GM19372 (cell line): ENCODE results near the gene LRRC55.
"Not testable (repeated sequence)": the region's sequence is repeated elsewhere in the genome, so short reads cannot be mapped to it uniquely, and the experiment has no call there.

Experiments
- ATAC-seq: cut with Tn5 transposase; IDR thresholded peaks from one replicate; pipeline ENCODE4 v1.9.1; 2021; ENCODE audit warnings: mild to moderate bottlenecking, low read depth, moderate library complexity; ENCODE audit not compliant: unreplicated experiment

The LRRC55 gene

DNA sequence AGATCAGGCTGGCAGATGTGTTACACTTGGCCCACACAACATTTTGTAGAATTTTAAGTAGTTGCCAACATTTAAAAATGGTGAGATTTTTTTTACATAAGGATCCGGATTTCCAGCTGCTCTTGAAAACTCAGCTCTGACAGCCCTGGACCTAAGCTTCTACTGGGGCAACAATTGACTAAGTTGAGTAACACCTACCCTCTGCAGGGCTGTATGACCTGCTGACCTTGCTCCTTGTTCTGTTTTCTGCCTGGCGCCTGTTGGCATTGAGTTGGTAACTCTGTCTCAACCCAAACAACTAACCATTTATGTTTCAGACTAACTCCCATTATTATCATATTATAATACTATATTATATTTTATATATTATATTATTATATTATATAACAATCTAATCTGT is 21.1 kb upstream of the LRRC55 start:
- ATAC-seq, result no peak

DNA sequence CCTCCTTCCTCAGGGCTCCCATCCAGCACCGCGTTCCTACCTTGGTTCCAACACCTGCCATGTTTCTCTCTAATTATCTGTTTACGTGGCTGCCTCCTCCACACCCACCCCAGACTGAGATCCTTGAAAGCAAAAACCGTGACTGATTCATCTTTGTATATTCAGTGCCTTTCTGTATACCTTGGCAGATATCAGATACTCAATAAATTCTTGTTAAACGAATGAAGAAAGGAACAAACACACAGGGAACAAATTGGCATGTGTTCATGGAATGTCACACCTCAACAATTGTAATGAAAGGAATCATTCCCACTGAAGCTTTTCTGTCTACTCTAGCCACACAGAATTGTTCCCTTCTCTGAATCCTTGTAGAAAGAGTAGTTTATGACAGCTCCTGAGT is 20.4 kb upstream of the LRRC55 start:
- no peak for ATAC-seq

DNA sequence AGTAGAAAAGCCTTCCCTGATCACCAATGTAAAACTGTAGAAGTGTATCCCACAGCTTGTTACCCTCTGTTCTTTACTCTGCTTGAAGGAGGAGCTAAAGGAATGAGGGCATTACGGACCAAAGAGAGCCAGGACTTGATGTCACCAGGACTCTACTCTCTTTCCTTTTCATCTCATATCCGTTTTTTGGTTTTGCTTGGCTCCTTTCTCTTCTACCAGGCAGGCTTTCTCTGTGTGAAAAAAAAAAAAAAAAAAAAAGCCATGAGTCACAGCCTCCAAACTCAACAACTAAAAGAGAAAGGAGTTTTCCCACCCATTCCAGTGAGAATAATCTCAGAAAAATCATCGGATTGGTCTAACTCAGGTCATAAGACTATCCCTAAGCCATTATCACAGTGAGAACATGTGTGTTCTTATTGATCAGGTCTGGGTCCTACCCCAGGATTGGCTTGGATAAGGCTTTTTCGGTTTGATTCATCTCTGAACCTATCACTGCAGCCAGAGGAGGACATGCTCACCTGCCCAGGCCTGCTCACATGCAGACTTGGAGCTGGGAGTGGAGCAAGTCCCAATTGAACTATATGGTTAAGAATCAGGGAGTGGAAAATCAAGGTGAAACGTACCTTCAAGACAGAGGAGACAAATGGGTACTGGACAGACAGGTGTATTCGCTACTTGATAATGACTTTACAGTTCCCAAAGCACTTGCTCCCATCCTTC is 19.4 kb upstream of the LRRC55 start:
- no peak for ATAC-seq

DNA sequence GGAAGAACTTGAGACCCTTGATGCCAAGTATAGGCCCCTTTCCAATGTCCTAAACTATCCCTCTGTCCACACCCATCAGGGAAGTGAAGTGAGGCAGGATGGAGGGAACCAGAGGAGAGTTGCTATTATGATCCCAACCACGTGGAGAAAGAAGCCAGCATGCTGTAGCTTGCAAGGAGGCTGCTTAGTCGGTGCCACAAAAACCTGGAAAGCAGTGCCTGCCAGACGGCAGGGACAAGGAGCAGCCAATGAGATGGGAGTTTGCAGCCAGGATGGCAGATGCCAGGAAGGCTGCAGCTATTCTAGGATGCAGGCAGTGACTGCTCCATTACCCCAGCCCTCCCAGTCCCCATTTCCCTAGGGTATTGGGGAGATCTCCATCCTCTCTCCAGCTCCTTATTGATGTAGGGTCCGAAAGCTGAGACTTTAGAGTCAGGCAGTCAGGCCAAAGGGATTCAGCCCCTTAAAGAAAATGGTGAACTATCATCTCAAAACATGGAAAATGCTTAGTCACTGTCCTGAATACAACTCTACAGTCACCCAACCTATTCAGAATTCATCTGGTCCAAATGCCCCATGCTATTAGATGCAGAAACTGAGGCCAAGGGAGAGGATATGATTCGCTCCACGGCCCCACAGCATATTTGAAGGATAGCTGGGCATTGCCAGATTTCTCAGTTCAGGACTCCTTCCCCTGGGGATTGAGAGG is 18.4 kb upstream of the LRRC55 start:
- ATAC-seq, result no peak

DNA sequence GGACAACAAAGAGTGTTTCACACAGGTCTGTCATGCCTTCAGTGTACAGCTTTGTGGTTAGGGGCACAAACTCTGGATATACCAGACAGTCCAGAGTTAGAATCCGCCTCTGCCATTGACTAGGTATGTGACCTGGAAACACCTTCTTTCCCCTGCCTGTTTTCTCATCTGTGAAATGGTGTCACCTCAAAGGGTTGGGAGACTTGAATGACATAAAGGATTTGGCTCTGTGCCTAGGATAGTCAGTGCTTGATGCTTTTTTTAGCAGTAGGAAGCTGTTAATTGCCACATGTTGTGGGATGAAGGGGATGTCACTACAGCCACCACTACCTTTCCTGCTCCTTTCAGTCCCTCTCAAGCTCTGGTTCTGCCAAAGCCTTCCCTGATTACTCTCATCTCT is 17.4 kb upstream of the LRRC55 start:
- ATAC-seq, result no peak

DNA sequence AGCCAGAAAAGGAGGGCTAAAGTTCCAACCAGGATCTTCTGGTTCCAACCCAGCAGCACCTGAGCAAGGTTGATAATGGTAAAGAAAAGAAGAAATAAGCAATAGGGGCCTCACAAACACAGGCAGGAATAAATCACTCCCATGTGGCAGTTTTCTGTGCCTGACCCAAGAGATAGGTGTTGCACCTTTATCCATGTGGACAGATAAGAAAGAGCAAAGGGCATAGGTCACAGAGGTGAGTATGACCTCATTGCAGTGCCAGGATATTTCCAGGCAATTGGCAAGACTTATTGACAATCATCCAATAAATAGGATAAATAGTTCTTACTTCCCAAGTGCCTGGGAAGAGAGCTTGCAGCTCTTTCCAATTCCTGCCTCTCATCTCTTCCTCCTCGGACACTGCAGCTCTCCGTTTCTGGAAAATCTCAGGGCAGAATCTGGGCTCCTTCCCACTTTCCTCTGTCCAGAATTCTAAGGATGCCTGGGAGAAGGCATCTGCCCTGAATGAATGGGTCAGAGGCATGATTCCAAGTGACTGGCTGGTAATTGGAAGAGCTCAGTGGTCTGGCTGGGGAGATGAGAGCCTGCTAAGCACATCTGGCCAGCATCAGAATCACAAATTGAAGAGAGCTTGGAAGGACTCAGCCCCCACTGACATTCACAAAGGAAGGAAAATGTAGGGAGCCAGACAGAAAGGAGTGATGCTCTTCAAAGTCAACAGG is 14.5 kb upstream of the LRRC55 start:
- ATAC-seq, result no peak

DNA sequence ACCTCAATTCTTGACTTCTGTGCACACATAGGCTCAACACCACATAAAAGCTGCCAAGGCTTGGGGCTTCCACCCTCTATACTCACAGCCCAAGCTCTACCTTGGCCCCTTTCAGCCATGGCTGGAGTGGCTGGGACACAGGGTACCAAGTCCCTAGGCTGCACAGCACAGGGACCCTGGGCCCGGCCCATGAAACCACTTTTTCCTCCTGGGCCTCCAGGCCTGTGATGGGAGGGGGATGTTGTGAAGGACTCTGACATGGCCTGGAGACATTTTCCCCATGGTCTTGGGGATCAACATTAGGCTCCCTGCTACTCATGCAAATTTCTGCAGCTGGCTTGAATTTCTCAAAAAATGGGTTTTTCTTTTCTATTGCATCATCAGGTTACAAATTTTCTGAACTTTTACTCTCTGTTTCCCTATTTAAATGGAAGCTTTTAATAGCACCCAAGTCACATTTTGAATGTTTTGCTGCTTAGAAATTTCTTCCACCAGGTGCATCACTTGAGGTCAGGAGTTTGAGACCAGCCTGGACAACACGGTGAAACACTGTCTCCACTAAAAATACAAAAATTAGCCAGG is 11.9 kb upstream of the LRRC55 start:
- ATAC-seq, result not testable (repeated sequence)

DNA sequence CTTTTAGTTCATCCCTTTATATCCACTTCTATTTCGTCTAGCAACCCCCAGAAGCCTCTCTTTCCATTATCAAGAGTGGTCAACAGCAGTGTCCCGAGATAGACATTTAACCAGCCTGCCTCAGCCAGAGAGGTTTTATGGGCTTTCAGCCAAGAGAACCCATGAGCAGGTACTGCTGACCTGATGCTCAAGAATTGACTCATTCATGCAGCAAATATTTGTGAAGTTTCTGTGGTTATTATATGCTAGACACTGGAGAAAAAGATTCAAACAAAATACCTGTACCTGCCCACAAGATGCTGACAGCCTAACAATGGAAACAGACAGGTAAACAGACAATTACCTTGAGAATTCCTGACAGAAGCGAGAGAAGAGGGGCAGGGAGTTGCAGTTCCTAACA is 9.7 kb upstream of the LRRC55 start:
- ATAC-seq, result no peak

DNA sequence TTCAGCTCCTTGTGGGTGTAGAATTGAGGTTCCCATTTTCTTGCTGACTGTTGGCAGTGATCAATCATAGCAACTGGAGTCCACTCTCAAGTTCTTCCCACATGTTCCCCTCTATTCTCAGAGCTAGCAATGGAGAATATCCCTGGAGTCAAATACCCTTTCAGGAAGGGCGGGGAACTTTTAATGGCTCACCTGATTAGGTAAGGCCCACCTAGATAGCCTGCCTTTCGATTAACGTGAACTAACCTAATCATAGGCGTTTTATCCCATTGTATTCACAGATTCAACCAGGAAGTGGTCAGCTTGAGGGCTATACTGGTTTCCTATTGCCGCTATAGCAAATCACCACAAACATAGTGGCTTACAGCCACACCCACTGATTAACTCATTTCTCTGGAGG is 7.1 kb upstream of the LRRC55 start:
- no peak for ATAC-seq

DNA sequence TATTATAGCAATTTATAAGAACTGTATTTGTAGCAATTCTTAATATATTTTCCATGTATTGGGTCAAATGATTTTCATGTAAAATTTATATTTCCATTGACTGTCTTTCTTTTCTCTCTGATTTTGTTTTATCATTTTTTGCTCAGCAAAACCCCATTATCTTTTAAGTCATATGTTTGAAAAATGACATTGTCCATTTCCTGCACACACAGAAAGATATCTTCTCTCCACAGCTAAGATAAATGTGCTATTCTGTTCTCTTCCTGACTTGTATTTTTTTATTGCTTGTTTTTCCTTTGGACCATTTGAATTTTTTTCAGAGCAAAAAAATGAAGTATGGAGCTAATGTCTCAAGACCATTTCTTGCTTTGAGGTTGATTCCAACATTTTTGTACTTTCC is 6.3 kb upstream of the LRRC55 start:
- no peak for ATAC-seq

DNA sequence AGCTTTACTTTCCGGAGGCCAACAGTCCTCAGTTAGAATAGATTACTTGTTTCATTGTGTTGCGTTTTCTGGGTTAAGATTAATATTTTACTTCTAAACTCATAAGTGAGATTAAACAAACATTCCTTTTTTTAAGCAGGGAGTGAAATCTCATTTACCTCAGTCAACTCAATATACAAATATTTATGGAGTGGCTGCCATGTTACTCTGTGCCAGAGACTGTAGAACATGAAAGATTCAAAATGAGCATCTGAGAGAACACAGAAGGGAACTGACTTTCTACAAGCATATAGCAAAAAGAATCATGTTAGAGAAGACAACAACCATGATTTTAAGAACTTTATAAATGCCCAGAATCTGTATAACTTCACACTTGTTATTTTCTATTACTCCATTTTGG is 3.4 kb upstream of the LRRC55 start:
- ATAC-seq, result no peak

DNA sequence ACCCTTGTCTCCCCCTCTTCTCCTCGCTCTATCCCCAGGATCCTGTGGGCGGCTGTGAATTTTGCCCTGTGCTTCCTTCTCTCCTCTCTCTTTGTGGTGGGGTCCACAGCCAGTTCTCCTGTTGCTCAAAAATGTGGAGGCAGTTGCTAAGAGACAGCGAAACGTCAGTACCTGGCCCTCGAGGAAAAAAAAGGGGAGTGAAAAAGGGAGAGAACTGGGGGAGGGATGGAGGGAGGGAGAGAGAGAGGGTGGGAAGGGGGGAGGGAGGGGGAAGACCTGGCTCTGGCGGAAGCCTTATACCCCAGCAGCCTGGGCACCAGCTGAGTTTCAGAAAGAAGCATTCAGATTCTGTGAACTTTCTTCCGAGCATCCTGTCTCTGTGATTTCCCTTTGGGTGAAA is 2.1 kb upstream of the LRRC55 start:
- ATAC-seq, result no peak

DNA sequence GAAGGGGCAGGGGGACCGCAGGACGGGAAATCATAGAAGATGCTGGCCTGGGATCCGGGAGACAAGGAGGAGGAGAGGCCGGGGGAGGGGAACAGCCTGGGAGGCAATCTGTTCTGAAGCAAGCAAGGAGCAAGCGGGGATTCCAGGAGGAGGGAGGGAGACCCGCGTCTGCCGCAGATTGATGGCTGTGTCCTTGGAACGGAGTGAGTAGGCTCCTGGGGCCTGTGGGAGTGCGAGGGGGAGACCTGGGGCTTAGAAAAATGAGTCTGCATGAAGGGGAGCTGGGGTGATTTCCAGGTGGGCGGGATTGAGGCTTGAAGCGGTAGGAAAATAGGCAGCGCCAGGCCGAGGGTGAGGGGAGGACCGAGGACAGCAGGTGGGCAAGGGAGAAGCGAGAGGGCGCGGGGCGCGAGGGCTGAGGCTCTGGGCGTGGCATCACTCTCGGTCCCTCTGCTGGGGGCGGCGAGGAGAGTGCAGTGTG is 1.6 kb upstream of the LRRC55 start:
- no peak for ATAC-seq

DNA sequence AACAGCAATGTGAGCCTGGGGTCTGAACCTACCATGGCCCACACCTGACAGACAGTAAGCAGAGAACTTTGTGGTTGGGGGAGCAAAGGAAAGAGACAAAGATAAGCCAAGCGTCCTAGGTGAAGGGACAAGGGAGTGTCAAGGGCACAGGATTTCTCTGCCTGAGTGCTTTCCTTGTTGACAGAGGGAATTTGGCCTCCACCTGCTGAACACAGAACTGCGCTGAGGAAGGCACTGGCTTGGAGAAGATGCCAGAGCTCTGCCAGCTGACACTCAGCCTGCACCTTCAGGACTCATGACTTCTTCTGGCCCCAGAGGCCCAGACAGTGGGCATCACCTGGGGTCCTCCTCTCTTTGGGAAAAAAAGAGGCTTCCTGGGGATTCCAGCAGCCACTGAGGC is 789 bp upstream of the LRRC55 start:
- no peak for ATAC-seq

DNA sequence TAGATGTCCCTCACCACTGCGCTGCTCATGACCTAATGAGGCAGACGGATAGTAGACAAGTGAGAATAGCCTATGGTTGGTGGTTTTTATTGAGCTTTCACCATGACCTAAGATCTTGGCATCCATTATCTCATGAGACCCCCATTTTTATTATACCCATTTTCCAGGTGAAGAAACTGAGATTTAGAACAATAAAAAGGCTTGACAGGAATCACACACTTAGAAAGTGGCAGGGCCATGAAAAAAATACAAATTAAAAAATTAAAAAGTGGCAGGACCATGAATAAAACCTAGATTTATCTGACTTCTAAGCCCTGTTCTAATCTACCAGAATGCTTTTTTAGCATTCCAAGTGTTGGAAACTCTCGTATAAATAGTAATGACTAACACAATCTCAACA is 1.1 kb downstream of the LRRC55 start:
- ATAC-seq, result no peak

DNA sequence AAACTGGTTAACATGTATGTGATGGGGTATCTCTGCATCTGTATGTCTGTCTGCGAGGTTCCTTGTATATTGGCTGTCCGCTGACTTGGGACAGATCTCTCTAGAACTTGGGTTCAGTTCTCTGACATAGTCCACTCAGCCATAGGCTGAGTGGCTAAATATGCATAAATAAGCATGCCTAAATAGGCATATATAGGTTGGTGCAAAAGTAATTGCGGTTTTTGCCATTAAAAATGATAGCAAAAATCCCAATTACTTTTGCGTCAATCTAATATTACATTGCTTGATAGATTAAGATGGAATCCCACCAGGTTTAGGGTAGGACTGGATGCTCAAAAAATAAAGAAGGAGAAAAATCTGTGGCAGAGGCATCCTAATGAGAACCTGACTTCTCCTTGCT is 8.8 kb downstream of the LRRC55 start:
- no peak for ATAC-seq

DNA sequence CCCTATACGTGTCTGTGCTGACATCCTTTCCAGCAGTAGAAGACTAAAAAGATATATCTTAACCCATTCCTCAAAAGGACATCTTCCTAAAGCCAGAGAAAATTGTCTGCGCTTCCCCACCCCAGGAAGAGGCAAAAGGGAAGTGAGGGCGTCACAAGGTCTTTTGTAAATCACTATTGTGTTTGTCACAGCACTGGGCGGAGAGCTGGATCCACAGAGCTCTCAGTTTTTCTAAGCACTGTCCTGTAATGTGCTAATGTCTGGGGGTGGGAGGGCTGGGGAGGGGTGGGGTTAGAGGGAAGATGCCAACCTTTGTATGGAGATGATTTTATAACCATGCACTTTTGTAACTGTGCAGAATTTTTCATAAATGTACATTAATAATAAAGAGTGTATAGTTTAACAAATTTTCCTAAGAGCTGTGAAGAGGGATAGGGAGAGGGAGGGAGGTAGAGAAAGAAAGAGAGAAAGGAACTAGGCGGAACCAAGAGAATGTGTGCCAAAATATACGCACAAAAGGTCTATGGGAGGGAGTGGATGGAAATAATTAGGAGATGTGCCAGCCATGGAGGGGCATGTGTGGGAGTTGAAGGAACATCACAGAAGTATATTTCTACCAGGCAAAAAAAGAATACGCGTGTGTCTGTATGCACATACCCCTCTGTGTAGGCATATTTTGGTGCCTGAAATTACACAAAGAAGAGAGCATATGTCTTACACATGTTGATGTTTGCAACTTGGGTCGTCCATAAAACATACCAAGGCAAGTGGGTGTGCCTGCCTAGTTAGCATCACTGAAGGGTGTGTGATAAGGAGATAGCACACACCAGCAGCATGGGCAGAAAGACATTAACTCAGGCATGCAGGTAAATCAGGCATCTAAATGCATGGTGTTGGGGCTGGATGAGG is 9.8 kb downstream of the LRRC55 start:
- ATAC-seq, result no peak

DNA sequence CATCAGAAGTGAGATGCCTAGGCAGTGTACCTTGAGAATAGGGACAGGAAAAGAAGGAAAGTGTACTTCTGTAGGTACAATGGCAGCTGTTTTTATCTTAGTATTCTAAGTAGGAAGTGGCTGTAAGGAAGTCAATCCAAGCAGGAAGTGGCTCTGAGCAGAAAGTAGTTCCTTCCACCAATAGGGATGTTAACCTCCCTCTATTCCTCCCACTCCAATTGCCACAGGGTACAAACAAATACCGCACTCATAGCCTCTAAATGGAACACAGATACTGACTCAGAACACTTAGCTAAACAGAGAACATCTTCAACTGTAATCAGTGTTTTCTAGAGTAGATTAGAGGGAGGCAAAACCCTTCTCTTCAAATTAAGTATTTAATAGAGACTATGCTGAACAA is 10.6 kb downstream of the LRRC55 start:
- no peak for ATAC-seq

DNA sequence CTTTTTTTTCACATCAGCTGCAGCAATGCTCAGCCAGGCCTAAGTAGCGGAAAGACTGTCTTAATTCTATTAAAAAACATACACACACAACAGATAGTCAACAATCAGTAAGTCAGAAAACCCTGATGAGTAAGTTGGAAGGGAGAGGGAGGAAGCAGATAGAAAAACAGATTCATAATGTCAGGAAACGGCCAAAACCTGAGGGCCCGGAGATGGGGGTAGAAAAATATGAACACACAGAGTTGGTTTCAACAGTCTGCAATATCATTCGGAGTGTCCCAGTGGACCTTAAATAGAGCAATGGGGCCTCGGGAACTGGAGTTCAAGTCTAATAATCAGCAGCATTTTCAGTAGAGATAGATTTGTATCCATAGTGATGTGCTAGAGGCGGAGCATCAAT is 14.8 kb downstream of the LRRC55 start:
- no peak for ATAC-seq

DNA sequence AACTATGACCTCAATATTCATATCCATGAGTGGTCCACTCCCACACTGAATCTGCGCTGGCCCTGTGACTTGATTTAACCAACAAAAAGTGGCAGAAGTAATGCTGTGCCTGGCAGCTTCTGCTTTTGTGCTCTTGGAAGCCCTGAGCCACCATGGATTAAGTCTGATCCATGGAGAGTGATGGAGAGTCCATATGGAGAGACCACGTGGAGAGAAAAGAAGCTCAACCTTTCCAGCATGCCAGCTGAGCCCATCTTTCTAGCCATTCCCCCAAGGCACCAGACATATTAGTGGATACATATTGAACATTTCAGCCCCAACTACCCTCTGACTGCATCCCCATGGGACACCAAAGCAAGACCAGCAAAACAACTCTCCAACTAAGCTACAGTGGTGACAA is 16.0 kb downstream of the LRRC55 start:
- no peak for ATAC-seq
